HG02973 (cell line): Measurements from ENCODE around the gene LCE5A.
"Not testable (repeated sequence)": the region's sequence is repeated elsewhere in the genome, so short reads cannot be mapped to it uniquely, and the experiment has no call there.

Experiments used
- ATAC-seq: cut with Tn5 transposase; IDR thresholded peaks from one replicate; pipeline ENCODE4 v1.9.1; 2021; ENCODE audit warnings: moderate library complexity; ENCODE audit not compliant: unreplicated experiment

Gene LCE5A

DNA sequence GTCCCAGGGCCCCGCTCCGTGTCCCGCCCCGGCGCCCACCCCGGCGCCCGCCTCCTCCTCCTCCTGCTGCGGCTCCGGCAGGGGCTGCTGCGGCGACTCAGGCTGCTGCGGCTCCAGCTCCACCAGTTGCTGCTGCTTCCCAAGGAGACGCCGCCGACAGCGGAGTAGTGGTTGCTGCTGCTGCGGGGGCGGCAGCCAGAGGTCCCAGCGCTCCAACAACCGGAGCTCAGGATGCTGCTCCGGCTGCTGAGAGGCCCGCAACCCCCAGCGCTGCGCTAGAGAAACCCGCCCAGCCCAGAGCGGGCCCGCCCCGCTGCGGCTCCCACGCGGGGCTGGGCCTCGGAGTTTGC is 4.8 kb downstream of the LCE5A start:
- ATAC-seq, result no peak

DNA sequence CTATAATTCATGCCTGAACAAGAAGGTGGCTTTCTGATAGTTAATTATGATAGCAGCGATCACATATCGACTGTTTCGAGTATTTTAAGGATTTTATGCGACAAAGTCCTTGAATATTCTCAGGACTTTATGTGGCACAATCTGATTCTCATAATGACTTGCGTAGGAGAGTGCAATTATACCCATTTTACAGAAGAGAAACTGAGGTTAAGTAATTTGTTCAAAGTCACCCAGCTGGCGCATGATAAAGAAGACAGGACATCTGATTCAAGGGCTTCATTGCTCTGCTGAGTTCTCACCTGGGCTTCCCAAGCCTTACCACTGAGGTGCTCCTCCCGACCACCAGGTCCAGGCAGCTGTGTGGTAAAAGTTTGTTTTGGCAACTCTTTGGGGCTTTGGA is 5.5 kb downstream of the LCE5A start:
- no peak for ATAC-seq

DNA sequence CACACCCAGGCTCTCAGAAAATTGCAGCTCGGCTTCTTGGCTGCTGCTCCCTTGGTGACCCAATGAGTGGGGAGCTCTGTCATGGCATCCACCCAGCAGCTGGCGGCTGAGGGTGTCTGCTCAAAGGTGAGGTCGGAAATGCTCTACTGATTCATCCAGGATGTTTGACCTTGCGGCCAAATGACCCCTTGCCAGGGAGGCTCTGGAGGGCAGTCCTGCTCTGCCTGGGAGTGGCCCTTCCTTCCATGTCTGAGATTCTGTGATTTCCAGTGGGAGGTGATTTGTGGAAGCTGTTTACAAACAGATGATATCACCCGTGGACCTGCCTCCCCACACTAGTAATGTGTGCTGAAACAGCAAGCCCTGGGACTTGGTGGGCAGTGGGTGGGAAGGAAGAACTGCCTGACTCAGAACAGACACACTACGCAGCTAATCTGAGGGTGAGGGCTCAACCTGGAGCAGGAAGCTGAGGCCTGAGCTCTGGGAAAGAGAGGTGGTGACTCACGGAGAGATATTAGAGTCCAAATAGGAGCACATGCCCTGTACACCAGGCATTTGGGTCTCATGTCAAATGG is 6.7 kb downstream of the LCE5A start:
- no peak for ATAC-seq

DNA sequence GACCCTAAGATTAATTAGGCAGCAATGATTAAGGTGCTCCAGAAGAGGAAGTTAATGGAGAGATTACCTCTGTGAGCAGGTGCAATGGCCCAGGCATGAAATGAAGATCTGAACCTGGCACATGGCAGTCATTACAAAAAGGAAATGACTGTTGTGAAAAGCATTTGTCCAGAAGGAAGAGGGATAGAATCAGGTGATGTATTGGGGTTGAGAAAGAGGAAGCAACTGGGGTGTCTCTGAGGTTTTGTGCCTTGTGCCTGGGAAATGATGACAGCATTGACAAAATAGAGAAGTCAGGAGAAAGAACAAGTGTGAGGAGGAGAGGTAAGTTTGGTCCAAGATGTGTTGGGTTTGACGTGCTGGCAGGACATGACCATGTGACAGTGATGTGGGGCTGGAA is 9.2 kb downstream of the LCE5A start:
- no peak for ATAC-seq

DNA sequence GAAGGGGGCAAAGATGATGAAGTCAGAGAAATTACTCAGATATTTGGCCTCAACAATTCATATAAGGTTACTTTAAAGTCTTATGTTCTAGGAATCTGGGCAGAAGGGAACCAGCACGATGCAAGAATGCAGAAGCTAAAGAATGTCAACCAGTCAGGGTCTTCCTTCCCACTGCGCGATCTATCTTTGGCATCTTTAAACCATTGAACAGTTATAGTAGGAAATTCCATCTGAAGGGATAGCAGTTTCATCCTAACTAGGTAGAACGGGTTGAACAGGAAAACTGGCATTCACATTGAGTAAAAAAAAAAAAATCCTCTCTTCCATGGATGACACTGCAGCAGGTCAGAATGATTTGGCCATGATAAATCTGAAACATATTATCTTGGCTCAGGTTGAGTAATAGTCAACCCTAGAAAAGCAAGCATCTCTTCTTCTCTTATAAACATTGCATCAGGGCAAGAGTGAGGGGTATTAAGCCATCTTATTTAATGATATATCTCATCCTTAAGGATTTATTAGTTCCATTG is 10.0 kb downstream of the LCE5A start:
- ATAC-seq, result no peak

DNA sequence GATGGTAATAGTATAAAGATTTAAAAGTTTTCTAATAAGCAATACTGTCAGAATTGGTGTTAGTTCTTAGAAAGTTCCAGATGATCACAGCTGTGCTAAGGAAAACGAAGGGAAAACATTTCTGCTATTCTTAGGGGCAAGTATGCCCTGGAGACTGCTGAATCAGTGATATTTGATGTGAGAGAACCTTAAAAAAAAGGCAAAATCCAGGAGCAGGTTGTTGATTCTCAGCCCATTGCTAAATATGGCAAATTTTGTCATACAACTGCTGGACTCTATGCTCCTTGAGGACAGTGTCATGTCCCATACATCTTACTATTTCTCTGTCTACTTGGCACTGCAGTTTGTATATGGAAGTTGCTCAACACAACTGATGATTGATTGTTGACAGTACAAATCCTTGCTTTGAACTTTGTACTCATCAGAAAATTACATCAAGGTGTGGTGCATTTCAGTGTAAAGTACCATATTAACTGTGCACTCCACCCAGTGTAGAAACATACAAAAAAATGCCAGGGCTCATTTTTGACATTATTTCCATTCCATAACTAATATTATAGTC is 14.6 kb downstream of the LCE5A start:
- ATAC-seq, result no peak

DNA sequence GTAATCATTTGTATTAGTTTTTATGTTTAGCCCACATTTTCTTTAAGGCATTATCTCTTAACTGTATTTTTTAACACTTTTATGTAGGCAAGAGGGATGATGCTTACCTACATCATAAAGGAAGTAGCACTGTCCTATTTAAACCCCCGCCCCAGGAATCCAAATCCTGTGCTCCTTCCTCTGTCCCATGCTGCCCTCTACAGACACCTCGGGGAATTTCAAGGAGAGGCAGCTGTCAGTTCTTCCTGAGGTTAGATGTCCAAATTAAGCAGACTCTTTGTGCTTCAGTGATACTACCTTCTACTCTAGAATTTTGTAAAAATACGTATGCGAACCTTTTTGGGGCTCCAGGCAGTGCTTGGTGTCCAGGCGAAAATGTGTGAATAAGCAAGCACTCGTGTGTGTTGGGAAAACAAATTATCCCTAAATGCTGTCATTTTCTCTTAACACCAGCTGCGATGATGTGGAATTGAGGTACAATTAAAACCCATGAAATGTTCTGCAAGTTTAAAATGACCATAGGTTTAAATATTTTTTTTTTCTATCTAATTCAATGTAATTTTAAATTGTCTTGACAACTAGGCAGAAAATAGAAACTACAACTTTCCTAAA is 22.8 kb downstream of the LCE5A start:
- no peak for ATAC-seq

DNA sequence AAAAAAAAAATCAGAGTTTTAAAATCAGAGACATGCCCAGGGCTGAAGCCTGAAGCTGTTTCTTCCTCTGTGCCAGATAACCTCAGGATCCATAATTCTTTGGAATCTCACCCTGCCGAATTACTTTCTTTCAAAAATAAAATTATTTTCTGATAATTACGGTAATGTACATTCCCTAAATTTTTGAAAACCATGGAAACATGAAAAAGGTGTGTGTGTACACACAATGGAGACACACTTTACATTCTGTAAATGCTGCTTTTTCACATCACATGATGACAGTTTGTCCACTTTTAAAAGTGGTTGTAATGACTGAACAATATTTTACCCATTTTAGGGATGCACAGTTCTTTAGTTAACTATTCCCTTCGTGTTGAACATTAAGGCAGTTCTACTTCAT is 25.2 kb downstream of the LCE5A start:
- ATAC-seq, result no peak

DNA sequence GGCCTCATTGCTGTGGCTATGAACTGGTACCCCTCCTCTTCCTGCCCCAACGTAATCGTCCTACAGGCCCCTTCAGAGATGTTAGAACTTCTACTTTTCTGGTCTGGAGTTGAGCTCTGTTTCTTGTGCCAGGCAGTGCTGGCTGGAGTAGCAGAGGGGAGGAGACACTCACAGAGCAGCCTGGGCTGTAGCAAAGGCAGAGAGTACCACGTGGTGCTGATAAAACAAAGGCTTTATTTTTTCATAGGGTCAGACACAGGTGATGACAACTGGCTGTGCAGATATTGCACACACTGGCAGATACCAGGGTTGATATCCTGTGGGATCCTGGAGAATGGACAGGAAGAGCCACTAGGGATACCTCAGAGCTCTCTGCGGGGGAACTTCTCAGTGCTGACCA is 26.9 kb downstream of the LCE5A start:
- ATAC-seq, result no peak

DNA sequence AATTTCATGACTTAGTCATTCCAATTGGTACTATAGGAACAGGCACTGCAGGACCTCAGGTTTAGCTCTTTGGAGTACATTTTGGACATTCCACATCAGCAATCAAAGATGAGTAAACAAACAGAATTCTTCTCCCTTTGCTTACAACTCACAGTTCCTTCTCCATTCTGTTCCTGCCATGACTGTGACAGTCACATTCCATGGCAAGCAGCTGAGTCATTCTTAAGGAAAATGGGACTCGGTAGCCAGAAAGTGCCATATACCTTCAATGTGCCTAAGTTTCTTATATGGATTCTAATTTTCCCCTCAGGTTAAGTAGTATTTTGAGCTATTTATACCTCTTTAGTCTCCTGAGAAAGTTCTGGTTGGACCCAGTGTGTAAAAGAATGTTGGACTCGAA is 29.3 kb downstream of the LCE5A start:
- ATAC-seq, result no peak

DNA sequence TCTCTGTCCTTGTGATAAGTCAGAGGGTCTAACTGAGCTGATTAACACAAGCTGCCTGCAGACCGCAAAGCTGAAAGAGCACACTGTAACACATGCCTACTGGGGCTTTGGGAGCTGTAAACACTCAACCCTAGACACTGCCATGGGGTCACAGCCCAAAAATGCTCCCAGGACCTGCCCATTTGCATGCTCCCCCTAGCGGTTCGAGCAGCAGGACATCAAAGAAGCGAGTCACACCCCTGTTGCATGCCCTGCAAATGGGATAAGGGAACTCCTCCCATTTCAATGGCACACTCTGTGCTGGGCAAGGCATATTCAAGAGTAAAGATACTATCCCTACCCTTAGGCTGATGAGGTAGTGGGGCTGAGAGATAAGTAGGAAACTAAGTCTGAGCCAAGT is 33.2 kb downstream of the LCE5A start:
- ATAC-seq, result no peak

DNA sequence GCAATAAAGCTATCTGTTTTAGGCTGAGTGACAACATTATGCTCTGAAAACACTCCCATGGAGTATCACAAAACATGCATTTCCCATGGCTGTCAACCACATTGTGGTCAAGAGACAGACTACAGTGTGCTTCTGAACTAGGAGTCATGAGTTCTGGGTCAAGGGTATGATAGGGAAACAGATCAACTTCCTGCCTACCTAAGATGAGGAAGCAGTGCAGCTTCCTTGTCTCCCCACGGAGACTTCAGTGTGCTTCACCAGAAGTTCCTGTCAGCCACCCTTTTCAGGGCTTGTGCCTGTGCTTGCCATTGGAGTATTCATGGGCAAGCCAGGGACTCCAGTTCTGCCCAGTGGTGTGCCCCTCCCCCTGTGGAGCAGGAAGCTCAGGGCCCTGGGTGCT is 36.1 kb downstream of the LCE5A start:
- no peak for ATAC-seq

DNA sequence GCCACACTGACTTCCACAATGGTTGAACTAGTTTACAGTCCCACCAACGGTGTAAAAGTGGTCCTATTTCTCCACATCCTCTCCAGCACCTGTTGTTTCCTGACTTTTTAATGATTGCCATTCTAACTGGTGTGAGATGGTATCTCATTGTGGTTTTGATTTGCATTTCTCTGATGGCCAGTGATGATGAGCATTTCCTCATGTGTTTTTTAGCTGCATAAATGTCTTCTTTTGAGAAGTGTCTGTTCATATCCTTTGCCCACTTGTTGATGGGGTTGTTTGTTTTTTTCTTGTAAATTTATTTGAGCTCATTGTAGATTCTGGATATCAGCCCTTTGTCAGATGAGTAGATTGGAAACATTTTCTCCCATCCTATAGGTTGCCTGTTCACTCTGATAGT is 37.8 kb downstream of the LCE5A start:
- not testable (repeated sequence) for ATAC-seq
